K562 (cell line): ENCODE data around the gene ECD. TPM values are rescaled to one million over a fixed set of nuclear protein-coding genes. Genes with fewer than 3 reads are reported as not detected.

Source experiments
- ATAC-seq: fragments of 200-7000 bp; cut with Tn5 transposase; 3 replicates; pipeline ENCODE4 v1.9.1; 2020; ENCODE audit warnings: moderate library complexity
- BruUV-seq: library from RNA; stranded (reverse); fragments of 400-500 nt; replicated peaks from 2 replicates; lab custom pipeline; 2021; lab: Mats Ljungman, UMichigan
- CTCF ChIA-PET: fragments of 300-600 bp; formaldehyde crosslinking; extraction: SDS; loops from one replicate; lab custom pipeline; 2021; ENCODE audit warnings: low intra/inter-chr PET ratio; lab: Yijun Ruan, JAX
- POLR2A ChIA-PET: fragments of 300-600, 350-650 bp; sonication (Branson Sonifier 250); formaldehyde crosslinking; extraction: SDS; loops from one replicate; lab custom pipeline; 2021; ENCODE audit warnings: antibody characterized with exemption, inconsistent platforms; lab: Yijun Ruan, JAX
- DNase-seq, 4 experiments: peaks; one replicate each; pipeline versions ENCODE4 v3.0.0 to v3.0.0-alpha.2; 2011 to 2018; ENCODE audit warnings: low spot score in 3 of 4, mixed read lengths in 3 of 4; ENCODE audit errors: extremely low read depth in 1 of 4
- FAIRE-seq: peaks from 2 replicates; lab custom pipeline; 2011; peaks lifted over from hg19 to GRCh38; lab: Jason Lieb, UNC
- H2AFZ ChIP-seq: 2 replicates; pipeline ENCODE4 v1.6.0; 2011; ENCODE audit warnings: low read depth, low read length, control low read depth, inconsistent platforms
- H3K27ac ChIP-seq: fragments of 200-600 bp; 3 replicates; pipeline ENCODE4 v1.8.0; 2011; ENCODE audit warnings: low read depth, mild to moderate bottlenecking, control low read depth, inconsistent platforms, low read length, moderate library complexity, mixed read lengths; ENCODE audit errors: extremely low read depth
- H3K27me3 ChIP-seq, 2 experiments: fragments of 300-600 bp in 1 of 2; 2 replicates in 1 of 2; 3 replicates in 1 of 2; pipeline versions ENCODE4 v1.6.0 to v1.8.0; 2011; ENCODE audit warnings: inconsistent platforms in 2 of 2, low read length in 2 of 2, mild to moderate bottlenecking in 1 of 2, mixed read lengths in 1 of 2, moderate library complexity in 1 of 2; ENCODE audit not compliant: control insufficient read depth in 2 of 2, insufficient read depth in 2 of 2
- H3K36me3 ChIP-seq: fragments of 300-600 bp; 3 replicates; pipeline ENCODE4 v1.8.0; 2011; ENCODE audit warnings: mild to moderate bottlenecking, low read length, inconsistent platforms; ENCODE audit not compliant: control insufficient read depth, insufficient read depth
- H3K4me1 ChIP-seq, 2 experiments: fragments of 200-600 bp in 1 of 2; replicated peaks in 1 of 2; 2 replicates in 1 of 2; 3 replicates in 1 of 2; pipeline versions ENCODE4 v1.5.1 to v1.8.0; 2011; ENCODE audit warnings: inconsistent platforms in 2 of 2, low read length in 2 of 2, mild to moderate bottlenecking in 1 of 2, mixed read lengths in 1 of 2, moderate library complexity in 1 of 2; ENCODE audit not compliant: control insufficient read depth in 2 of 2, insufficient read depth in 2 of 2
- H3K4me2 ChIP-seq: 2 replicates; pipeline ENCODE4 v1.6.1; 2011; ENCODE audit warnings: low read length, control low read depth, inconsistent platforms, mixed read lengths; ENCODE audit not compliant: insufficient read depth
- H3K4me3 ChIP-seq: fragments of 200-600 bp; sonication (generic), shearing (Covaris generic); 2 replicates; pipeline ENCODE4 v1.5.1; 2016; ENCODE audit warnings: control low read depth, inconsistent platforms
- H3K79me2 ChIP-seq: fragments of 200-600 bp; 3 replicates; pipeline ENCODE4 v1.8.0; 2011; ENCODE audit warnings: low read length, inconsistent platforms; ENCODE audit not compliant: control insufficient read depth, insufficient read depth
- H3K9ac ChIP-seq, 2 experiments: 2 replicates each; pipeline versions ENCODE4 v1.6.0 to v1.6.1; 2011; ENCODE audit warnings: low read depth in 2 of 2, low read length in 2 of 2, control low read depth in 1 of 2, inconsistent platforms in 1 of 2, mild to moderate bottlenecking in 1 of 2, mixed read lengths in 1 of 2; ENCODE audit not compliant: insufficient read depth in 1 of 2
- H3K9me1 ChIP-seq: one replicate; pipeline ENCODE4 v1.6.0; 2011; ENCODE audit warnings: inconsistent platforms, mild to moderate bottlenecking, low read length, moderate library complexity; ENCODE audit not compliant: control insufficient read depth, insufficient read depth
- H3K9me3 ChIP-seq: replicated peaks from 2 replicates; pipeline ENCODE4 v1.5.1; 2011; ENCODE audit warnings: low read depth, low read length, inconsistent platforms; ENCODE audit not compliant: control insufficient read depth, insufficient read depth
- H4K20me1 ChIP-seq: replicated peaks from 2 replicates; pipeline ENCODE4 v1.6.1; 2011; ENCODE audit warnings: low read length, inconsistent platforms, mixed read lengths; ENCODE audit not compliant: control insufficient read depth, insufficient read depth
- BRCA1 ChIP-seq, 2 experiments: fragments of 450-650 bp in 1 of 2; sonication (generic) in 1 of 2; formaldehyde crosslinking in 1 of 2; IDR thresholded peaks; 2 replicates each; pipeline versions ENCODE4 v1.5.0 to v1.6.1; 2017 to 2020; ENCODE audit warnings: mild to moderate bottlenecking in 1 of 2, missing genetic modification reagents in 1 of 2
- HNRNPH1 ChIP-seq: fragments of 200-400 bp; formaldehyde crosslinking; optimal IDR thresholded peaks from 2 replicates; pipeline ENCODE3; 2017; ENCODE audit warnings: low read depth, mild to moderate bottlenecking, low read length, moderate library complexity
- KAT2B ChIP-seq: IDR thresholded peaks from one replicate; pipeline ENCODE4 v1.6.1; 2012; ENCODE audit warnings: low read depth, mild to moderate bottlenecking, control low read depth, inconsistent platforms, low read length, moderate library complexity
- KDM4B ChIP-seq, 2 experiments: fragments of 450-650 bp in 1 of 2; sonication (generic) in 1 of 2; IDR thresholded peaks; 2 replicates each; pipeline ENCODE4 v1.6.1; 2016 to 2017; ENCODE audit warnings: borderline replicate concordance in 2 of 2, antibody characterized with exemption in 1 of 2, low read depth in 1 of 2, mild to moderate bottlenecking in 1 of 2
- MITF ChIP-seq: IDR thresholded peaks from 2 replicates; pipeline ENCODE4 v1.6.1; 2014; ENCODE audit warnings: antibody characterized with exemption
- STAT6 ChIP-seq: sonication (generic); formaldehyde crosslinking; IDR thresholded peaks from 2 replicates; pipeline ENCODE4 v1.8.1; 2023; ENCODE audit warnings: mild to moderate bottlenecking, missing genetic modification reagents
- XRCC3 ChIP-seq: fragments of 450-650 bp; IDR thresholded peaks from 2 replicates; pipeline ENCODE4 v1.6.1; 2017; ENCODE audit warnings: mild to moderate bottlenecking, moderate library complexity
- ZNF408 ChIP-seq: fragments of 250-450 bp; sonication (Bioruptor Pico); IDR thresholded peaks from 2 replicates; pipeline ENCODE4 v1.4.0; 2020; ENCODE audit warnings: low read depth, mild to moderate bottlenecking, moderate library complexity
- ZNF512 ChIP-seq: IDR thresholded peaks from 2 replicates; pipeline ENCODE4 v1.6.1; 2016; ENCODE audit warnings: missing genetic modification characterization, missing compliant biosample characterization
- WGBS: fragments of 100-300 bp; shearing (Covaris generic); methylation state at CpG from one replicate; pipeline ENCODE4 v1.1.6; 2016; ENCODE audit warnings: low coverage, mixed read lengths; ENCODE audit not compliant: insufficient coverage; ENCODE audit errors: missing lambda C conversion rate; 5-methylcytosine and 5-hydroxymethylcytosine counted together
- in situ Hi-C: fragments of 300-500 bp; cut with MboI; formaldehyde crosslinking; loops from 4 replicates; pipeline ENCODE4 v1.15.0; 2018; ENCODE audit warnings: inconsistent platforms, mixed read lengths
- intact Hi-C: fragments of 100-400 bp; cut with micrococcal nuclease; formaldehyde crosslinking; loops from 2 replicates; pipeline ENCODE4 v1.14.2; 2022
- polyA plus RNA-seq, 8 experiments: library from polyadenylated mRNA; depleted of rRNA in 4 of 8; stranded (reverse) in 5 of 8; unstranded in 3 of 8; fragments of >200 nt; fragmentation: Nextera tagmentation in 2 of 8; fragmentation: Illumina TruSeq in 1 of 8; extraction: Ambion mirVana in 2 of 8; extraction: Trizol in 1 of 8; gene quantifications; 2 replicates each; pipeline versions ENCODE4 v1.2.1 to v1.2.3, GENCODE V29; 2011 to 2014; ENCODE audit warnings: inconsistent platforms in 1 of 8, missing spikeins in 1 of 8
- total RNA-seq, 7 experiments: library from RNA; depleted of rRNA in 6 of 7; stranded (reverse); fragments of >200 nt in 6 of 7; fragmentation: Illumina TruSeq in 2 of 7; extraction: Trizol in 2 of 7; gene quantifications; 2 replicates each; pipeline versions ENCODE4 v1.2.1 to v1.2.3, GENCODE V29; 2011 to 2021; ENCODE audit warnings: low replicate concordance in 1 of 7

ECD gene
- total and polyA plus RNA-seq, 9 of the 15 experiments (the other 6 are each of a cell fraction or from before 2014, with no cell fraction given): 33.5 to 79.9 (median 53.2) TPM

GRCh38 chr10:73113551-73113950 is 54.3 kb downstream of the ECD start:
- Histone ChIP-seq H3K4me2 (no peak overlapping the region), H3K27ac (no peak overlapping the region; the same call in 2 of the 3 replicates), H3K36me3 (peaks cover 19% of the 10 kb centered on the region; the same call in 1 of the 3 replicates), H3K4me3 (no peak overlapping the region), H3K9me1 (no peaks in the 10 kb centered on the region), H3K4me1 (peaks cover 3 to 13% of the 10 kb centered on the region in 2 experiments; a peak in 3 of 5 replicates), H3K9ac (no peak overlapping the region), H3K27me3 (no peaks in the 10 kb centered on the region), H3K79me2 (no peaks in the 10 kb centered on the region; the same call in 2 of the 3 replicates), H4K20me1 (no peaks in the 10 kb centered on the region), H3K9me3 (peaks cover 5% of the 10 kb centered on the region), H2AFZ (no peak overlapping the region)
- ATAC-seq: no peak
- DNase-seq: no peak
- intact Hi-C loops (loop anchor here (5.0 kb wide), 1 partner anchor 54 kb away; the partner anchor contains the start of genes ECD and FAM149B1), in situ Hi-C loops (no loop called here)
- CTCF ChIA-PET: no interaction called here
- BruUV-seq: no TSS peak
- no peak for FAIRE-seq
- POLR2A ChIA-PET: interaction anchor here (0.6 to 1.7 kb wide), 3 partner anchors 10 to 18 kb away, joined by 3 to 11 read pairs (median 5); partner anchors contain the start of gene P4HA1
- TF ChIP-seq KAT2B (no peak), ZNF512 (tag) (no peak), STAT6 (CRISPR knock-in tag) (no peak), MITF (no peak), KDM4B (IDR thresholded peaks at IDR 0.05; ENCODE audit: borderline replicate concordance in 2 of 2, low read depth in 1 of 2) (no peak), XRCC3 (no peak), HNRNPH1 (no peak), ZNF408 (CRISPR knock-in tag) (no peak), BRCA1 (IDR thresholded peaks at IDR 0.05) (no peak), BRCA1 (CRISPR knock-in tag; IDR thresholded peaks at IDR 0.05) (no peak)
- WGBS: 90% methylated on average over 1 of the region's 1 CpG
